Endothelial cell of umbilical vein (primary cell): ENCODE measurements around the gene LHFPL6.

ENCODE experiments used
- EZH2 ChIP-seq: IDR thresholded peaks from 2 replicates; pipeline ENCODE4 v1.6.1; 2012; ENCODE audit warnings: borderline replicate concordance, low read depth, mild to moderate bottlenecking, moderate library complexity, low read length, inconsistent platforms; ENCODE audit not compliant: severe bottlenecking
- FOS ChIP-seq: IDR thresholded peaks from 2 replicates; pipeline ENCODE4 v1.6.1; 2011; ENCODE audit warnings: mild to moderate bottlenecking, low read length, moderate library complexity, borderline replicate concordance; ENCODE audit not compliant: insufficient read depth
- GATA2 ChIP-seq: IDR thresholded peaks from 2 replicates; pipeline ENCODE4 v1.7.0; 2011; ENCODE audit warnings: low read depth, mild to moderate bottlenecking, moderate library complexity, mixed read lengths, low read length; ENCODE audit not compliant: insufficient read length, insufficient read depth
- JUN ChIP-seq: IDR thresholded peaks from 2 replicates; pipeline ENCODE4 v1.6.1; 2011; ENCODE audit warnings: borderline replicate concordance, low read depth; ENCODE audit not compliant: insufficient read length, insufficient read depth
- MAX ChIP-seq: IDR thresholded peaks from 2 replicates; pipeline ENCODE4 v1.6.1; 2011; ENCODE audit not compliant: insufficient read depth, insufficient read length
- MYC ChIP-seq: IDR thresholded peaks from one replicate; pipeline ENCODE4 v1.6.1; 2011; ENCODE audit warnings: mild to moderate bottlenecking, low read depth, low read length
- POLR2A ChIP-seq: IDR thresholded peaks from 2 replicates; pipeline ENCODE4 v1.6.1; 2012; ENCODE audit warnings: low read depth, mild to moderate bottlenecking, control low read depth, low read length
- POLR2AphosphoS5 ChIP-seq: IDR thresholded peaks from 2 replicates; pipeline ENCODE4 v1.6.1; 2012; ENCODE audit warnings: low read depth, mild to moderate bottlenecking, control low read depth, low read length, moderate library complexity; ENCODE audit not compliant: insufficient read depth
- TF ChIP-seq, protein P1 (sequence below), 2 donors: IDR thresholded peaks; 1 replicate in 1 of 2; 2 replicates in 1 of 2; pipeline ENCODE4 v1.5.1; 2011; ENCODE audit warnings: low read length in 2 of 2, mild to moderate bottlenecking in 2 of 2, moderate library complexity in 2 of 2, control low read depth in 1 of 2, inconsistent platforms in 1 of 2, low read depth in 1 of 2; ENCODE audit not compliant: insufficient read depth in 1 of 2; ENCODE audit errors: extremely low read depth in 1 of 2

DNA sequence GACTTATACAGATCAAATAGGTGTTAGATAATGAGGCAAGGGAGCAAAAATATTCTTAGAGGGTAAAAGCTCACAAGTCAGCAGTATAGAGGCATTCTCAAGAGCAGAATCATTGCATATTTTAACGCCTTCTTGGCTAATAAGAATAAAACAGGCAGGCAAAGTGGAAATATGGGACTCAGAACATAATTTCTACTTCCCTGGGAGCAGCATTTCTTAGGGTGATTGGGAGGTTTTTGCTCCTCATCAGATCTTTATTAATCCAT, 39.6 kb downstream of the LHFPL6 start:
- no peak for TF ChIP-seq JUN
- no peak for TF ChIP-seq POLR2AphosphoS5
- no peak for TF ChIP-seq POLR2A
- TF ChIP-seq, protein P1, sequence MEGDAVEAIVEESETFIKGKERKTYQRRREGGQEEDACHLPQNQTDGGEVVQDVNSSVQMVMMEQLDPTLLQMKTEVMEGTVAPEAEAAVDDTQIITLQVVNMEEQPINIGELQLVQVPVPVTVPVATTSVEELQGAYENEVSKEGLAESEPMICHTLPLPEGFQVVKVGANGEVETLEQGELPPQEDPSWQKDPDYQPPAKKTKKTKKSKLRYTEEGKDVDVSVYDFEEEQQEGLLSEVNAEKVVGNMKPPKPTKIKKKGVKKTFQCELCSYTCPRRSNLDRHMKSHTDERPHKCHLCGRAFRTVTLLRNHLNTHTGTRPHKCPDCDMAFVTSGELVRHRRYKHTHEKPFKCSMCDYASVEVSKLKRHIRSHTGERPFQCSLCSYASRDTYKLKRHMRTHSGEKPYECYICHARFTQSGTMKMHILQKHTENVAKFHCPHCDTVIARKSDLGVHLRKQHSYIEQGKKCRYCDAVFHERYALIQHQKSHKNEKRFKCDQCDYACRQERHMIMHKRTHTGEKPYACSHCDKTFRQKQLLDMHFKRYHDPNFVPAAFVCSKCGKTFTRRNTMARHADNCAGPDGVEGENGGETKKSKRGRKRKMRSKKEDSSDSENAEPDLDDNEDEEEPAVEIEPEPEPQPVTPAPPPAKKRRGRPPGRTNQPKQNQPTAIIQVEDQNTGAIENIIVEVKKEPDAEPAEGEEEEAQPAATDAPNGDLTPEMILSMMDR (IDR thresholded peaks at IDR 0.05; ENCODE audit: extremely low read depth in 1 of 2, insufficient read depth in 1 of 2, low read depth in 1 of 2, low read length in 2 of 2) = no peak
- TF ChIP-seq MAX = no peak
- TF ChIP-seq EZH2 = no peak
- TF ChIP-seq MYC = no peak
- no peak for TF ChIP-seq FOS
- no peak for TF ChIP-seq GATA2
